Stimulated activated CD8-positive, alpha-beta memory T cell treated with anti-CD3 and anti-CD28 coated beads, Interleukin-12 subunit alpha, Interleukin-12 subunit beta, amount 100 ng/mL, for 1 hour (primary cell): Measurements from ENCODE around the gene LBP.
"Not testable (repeated sequence)": the region's sequence is repeated elsewhere in the genome, so short reads cannot be mapped to it uniquely, and the experiment has no call there.

Experiments used
- DNase-seq: peaks from one replicate; pipeline ENCODE4 v3.0.0-alpha.2; 2020; ENCODE audit warnings: low read depth

LBP gene, protein sequence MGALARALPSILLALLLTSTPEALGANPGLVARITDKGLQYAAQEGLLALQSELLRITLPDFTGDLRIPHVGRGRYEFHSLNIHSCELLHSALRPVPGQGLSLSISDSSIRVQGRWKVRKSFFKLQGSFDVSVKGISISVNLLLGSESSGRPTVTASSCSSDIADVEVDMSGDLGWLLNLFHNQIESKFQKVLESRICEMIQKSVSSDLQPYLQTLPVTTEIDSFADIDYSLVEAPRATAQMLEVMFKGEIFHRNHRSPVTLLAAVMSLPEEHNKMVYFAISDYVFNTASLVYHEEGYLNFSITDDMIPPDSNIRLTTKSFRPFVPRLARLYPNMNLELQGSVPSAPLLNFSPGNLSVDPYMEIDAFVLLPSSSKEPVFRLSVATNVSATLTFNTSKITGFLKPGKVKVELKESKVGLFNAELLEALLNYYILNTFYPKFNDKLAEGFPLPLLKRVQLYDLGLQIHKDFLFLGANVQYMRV

DNA sequence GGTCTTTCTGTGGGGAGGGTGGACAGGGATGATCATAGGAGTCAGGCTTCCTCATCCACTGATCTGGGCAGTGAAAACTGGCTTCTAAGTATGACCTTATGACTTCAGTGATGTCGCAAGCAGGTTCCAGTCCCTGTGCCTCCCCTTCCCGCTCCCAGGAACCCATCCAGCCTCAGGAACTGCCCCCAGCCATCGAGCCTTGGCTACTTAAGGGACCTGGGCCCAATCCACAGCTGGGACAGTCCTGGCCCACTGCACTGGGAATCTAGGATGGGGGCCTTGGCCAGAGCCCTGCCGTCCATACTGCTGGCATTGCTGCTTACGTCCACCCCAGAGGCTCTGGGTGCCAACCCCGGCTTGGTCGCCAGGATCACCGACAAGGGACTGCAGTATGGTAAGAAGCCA lies at the start of gene LBP:
TSS of gene LBP (plus strand) at position 236 of the 405 bp plus-strand sequence. CDS start at position 271, 35 bp downstream.
- no peak for DNase-seq

DNA sequence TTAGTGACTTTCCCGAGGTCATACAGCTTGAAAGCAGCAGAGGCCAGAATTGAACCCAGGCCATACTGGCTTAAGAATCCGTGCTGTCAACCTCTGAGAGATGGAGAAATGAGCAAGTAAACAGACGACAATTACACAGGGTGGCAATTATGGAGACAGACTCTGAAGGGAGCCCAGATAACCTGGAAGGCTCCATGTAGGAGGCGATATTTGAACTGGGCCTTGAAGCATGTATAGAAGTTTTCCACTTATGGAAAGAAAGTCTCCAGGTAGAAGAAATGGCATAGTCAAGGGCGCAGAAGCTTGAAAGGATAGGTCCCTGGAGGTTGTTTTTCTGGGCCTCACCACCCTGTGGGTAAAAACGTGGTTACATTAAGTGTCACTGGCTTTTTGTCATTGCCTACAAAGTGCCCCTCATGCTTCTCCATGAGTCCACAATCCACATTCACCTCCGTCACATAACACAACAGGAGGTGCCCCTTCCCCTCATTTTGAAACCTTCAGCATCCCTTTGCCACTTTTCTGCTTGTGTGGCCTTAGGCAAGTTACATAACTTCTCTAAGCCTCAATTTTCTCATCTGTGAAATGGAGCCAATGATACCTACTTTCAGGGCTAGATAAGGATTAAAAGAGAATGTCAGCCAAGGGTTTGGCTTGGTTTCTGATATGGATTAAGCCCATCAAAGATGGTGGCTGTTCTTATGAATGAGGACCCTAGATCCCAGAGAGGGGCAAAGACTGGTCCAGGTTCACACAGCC lies 48.2 kb upstream of the LBP start:
- DNase-seq: no peak

DNA sequence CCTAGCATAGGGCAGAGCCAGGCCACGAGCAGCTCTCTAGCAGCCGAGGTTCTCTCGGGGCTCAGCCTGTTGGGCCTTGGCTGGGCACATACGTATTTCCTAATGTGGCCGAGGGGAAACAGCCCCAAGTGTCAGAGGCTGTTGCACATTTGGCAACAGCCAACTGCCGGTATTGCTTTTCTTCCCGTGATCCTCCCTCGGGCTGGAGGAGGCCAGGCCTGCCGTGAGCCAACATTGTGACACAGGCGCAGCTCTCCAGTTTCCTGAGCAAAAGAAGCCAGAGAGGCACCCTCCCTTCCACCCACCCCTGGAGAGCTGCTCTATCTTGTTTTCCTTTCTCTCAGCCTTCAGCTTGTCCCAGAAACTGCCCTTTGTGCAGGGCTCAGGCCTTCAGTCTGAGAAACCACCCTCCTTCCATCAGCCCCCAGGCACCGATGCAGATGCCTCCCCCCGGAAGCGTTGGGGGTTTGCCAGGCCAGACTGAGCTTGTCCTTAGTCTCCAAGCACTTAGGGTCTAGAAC lies 47.5 kb upstream of the LBP start:
- no peak for DNase-seq

DNA sequence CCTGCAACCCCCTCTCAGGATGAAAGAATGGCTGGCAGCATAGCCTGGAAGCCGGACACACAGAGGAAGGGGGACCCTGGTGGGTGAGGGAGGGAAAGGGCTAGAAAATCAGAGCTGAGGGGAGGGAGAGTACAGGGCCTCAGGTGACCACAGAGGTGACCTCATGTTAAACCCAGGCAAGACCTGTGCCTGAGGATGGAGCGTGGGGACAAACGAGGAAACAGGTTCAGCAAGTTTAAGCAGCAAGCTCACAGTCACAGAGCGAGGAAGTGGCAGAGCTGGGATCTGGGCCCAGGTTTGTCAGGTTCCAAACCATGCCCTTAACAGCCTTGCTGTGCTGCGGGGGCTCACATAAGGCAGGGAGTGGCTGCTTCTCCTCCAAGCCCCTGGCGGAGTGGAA lies 46.3 kb upstream of the LBP start:
- no peak for DNase-seq

DNA sequence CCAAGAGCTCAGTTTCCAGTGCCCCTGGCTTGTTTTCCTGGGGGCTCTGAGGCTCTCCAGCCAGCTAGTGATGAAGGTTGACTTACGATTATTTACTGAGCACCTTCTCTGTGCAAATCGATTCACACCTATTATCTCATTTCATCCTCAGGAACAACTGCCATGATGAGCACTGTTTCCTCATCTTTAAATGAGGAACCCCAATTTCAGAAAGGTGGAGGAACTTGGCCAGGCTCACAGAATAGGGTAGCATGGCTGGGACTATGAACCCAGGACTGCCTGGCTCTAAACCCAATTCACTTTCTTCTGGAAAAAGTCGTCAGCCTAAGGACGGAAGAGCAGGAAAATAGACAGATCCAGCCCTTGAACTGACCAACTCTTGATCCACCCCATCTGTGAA lies 45.8 kb upstream of the LBP start:
- no peak for DNase-seq

DNA sequence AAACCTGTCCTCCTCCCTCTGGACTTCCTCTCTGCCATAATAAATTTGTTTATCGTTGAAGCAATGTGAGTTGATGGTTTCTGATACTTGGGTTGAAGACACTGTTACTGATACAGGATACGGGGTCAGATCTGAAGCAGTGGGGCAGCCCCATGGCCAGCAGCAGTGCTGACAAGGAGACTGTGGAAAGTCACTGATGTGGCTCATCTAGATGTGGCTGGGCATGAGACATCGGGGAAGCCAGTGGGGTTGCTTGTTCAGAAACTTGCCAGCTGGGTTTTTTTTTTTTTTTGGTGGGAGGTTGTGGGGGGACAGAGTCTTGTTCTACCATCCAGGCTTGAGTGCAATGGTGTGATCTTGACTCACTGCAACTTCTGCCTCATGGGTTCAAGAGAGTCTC lies 45.0 kb upstream of the LBP start:
- no peak for DNase-seq

DNA sequence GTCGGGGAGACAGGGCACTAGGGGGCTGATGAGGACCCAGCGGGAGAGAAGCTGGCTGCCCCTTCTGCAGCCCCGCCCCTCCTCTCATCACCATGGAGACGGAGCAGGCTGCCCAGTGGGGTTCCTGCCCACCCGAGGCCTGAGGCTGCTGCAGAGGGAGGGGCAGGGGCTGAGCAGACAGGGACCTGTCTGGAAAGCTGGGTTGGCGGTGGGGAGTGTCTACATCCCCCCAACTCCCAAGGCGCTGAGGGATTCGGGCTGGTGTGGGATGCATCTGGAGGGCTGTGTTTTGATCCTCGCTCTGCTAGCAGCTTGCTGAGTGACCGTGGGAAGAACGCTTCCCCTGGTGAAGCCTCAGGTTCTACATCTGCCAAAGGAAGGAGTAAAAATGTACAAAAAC lies 43.5 kb upstream of the LBP start:
- DNase-seq: no peak

DNA sequence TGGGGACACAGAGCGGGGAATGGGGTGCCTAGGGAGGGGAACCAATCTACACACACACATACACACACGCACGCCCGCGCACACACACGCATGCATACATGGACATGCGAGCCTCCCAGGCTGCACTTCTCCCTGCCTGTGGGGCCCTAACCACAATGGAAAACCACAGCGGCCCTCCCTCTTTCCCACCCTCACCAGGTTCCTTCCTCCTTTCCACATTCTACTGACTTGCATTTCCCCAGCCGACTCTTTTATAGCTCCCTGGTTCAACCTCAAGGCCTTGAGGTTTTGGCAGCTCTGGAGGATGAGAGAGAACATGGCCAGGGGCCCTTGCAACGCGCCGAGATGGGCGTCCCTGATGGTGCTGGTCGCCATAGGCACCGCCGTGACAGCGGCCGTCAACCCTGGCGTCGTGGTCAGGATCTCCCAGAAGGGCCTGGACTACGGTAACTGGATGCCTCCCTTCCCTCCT lies 42.3 kb upstream of the LBP start, which contains the start of gene BPI:
TSS of gene BPI (plus strand) at position 249 of the 472 bp plus-strand sequence. CDS start at position 317, 68 bp downstream.
- DNase-seq: no peak

DNA sequence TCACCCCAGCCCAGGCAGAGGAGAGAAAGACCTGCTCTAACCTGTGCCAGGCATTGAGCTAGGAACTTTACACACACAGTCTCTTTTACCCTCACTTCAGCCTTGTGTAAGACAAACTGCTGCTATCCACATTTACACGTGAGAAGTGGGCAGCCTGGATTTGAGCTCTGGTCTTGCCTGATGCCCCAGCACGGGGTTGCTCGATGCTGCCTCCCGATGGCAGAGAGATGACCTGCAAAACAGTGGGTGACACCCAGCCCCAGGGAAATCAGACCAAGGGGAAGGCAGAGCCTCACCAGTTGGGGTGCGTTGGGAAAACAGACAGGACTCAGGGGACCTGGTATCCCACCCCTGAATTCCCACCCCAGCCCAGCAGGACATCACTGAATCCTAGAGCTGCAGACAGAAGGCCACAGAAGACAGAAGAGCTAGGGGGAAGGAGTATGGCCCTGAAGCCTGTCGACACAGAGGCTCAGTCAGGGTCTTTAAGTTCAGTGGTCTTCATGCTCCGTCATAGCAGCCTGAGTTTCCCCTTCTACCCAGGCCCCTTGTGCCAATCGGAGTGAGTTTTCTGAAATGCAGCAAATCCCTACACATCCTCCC lies 41.3 kb upstream of the LBP start:
- no peak for DNase-seq

DNA sequence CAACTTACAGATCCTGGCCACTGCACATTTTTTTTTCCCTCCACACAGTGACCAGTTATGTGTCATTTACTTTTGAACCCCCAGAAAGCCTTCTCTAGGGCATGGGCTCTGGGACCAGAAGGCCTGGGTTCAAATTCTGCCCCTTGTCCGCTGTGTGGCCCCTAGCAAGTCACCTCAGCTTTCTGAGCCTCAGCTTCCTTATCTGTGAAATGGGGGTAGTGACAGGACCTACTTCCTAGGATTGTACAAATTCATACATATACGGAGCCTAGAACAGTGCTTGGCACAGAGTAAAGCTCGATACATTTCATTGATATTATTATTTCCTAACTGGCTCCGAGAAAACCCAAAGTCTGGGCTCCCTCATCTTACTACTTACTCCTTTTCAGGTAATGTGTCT lies 40.7 kb upstream of the LBP start:
- DNase-seq: no peak

DNA sequence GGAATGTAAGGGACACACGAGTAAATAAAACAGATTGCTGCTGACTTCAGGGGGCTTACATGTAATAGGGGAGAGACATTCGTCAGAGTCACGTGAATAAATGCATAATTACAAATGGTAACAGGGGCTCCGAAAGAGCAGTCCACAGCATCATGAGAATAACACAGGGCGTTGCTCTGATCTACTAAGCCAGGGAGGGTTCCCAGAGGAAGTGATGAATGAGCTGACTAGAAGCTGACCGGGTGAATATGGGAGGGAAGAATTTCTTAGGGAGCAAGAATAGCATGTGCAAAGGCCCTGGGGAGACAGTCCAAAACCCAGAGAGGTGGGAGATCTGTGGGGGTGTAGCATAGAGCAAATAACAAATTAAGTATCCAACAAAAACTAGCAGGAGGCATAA lies 39.9 kb upstream of the LBP start:
- no peak for DNase-seq

DNA sequence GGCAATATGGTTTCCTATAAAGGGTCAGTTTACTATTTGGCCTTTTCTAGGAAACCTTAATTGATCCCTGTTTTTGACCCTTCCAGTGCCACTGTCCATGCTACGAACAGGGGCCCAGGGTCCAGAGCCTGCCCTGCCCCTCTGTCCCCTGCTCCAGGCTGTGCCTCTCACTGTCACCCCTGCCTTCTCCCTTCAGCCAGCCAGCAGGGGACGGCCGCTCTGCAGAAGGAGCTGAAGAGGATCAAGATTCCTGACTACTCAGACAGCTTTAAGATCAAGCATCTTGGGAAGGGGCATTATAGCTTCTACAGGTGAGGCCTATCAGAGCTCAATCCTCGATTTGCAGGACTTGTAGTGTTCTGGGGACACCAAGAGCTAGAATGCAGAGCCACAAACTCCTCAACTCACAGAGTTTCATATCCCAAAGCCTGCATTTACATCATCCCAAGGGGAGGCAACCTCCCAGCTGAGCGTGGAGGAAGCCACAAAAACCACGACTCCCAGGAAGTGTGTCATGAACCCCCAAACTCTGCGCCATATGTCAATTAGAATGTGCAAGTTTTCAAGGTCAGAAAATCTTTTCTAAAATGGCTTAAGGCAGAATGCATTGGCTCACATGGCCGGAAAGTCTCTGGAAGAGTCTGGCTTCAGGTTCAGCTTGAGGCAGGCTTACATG lies 38.8 kb upstream of the LBP start:
- DNase-seq: no peak

DNA sequence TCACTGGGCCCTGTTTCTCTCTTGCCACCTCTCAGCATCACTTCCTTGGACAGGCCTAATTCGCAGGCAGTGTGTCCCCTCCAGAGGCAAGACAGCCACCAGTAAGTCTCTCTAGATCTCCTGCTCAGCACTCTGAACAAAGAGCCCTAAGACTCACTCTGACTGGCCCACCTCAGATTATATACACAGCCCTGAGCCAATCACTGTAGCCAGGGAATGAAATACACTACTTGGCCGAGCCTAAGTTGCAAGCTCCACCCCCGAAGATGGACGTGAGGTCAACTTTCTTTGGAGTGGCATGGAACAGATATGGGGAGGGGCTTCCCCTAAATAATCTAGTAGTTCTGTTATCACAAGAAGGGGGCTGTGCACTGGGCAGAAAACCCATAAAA lies 38.2 kb upstream of the LBP start:
- no peak for DNase-seq

DNA sequence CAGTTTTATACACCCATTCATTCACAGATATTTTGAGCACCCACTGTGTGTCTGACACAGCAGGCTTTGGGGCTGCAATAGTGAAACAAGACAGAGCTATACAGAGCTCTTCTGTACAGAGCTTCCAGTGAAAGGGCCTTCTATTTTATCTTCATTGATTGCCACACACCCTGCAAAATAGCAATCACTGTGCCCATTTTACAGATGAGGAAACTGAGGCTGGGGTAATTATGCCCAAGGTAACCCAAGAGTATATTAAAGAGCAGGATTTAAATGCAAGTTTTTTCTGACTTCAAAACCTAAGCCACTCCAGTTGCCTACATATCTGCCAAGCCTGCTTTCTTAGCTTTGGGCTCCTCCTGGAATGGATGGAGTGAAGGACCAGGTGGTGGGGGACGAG lies 37.8 kb upstream of the LBP start:
- no peak for DNase-seq

DNA sequence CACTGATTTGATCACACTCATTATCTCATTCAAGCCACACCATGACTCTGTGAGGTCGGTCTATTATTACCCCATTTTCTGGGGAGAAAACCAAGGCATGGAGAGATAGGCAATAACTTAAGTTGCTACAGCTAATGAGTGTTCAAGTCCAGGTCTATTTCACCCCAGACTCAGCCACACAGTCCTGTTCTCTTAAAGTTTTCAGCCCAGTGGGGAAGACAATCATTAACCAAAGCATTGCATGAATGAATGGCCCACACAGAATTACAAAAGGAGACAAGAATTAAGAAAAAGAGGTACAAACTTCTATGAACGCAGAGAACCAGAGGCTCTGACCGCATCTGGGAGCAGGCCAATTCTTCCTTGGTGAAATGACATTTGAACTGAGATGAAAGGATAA lies 35.2 kb upstream of the LBP start:
- no peak for DNase-seq

DNA sequence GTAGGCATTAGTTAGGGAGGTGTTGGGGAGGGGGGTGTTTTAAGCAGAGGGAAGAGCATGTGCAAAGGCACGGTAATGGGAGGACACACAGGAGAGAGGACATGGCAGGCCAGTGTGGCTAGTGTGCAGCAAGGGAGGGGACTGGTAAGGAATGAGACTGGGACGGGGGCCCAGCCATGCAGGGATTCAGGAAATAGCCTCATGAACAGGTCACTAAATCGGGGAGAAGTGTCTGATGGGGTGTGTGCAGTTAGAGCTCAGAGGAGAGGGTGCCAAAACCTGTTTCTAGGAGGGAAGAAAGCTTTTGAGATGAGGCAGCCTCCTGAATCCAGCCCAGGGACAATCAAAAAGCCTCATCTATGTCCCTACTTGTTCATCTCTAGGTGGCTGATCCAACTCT lies 34.8 kb upstream of the LBP start:
- no peak for DNase-seq

DNA sequence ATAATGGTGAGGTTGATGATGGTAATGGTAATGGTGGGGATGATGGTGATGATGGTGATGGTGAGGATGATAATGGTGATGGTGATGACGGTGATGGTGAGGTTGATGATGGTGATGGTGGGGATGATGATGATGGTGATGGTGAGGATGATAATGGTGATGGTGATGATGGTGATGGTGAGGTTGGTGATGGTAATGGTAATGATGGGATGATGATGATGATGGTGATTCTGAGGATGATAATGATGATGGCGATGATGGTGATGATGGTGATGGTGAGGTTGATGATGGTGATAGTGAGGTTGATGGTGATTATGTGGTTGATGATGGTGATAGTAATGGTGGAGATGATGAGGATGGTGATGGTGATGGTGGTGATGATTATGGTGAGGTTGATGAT lies 32.6 kb upstream of the LBP start:
- no peak for DNase-seq

DNA sequence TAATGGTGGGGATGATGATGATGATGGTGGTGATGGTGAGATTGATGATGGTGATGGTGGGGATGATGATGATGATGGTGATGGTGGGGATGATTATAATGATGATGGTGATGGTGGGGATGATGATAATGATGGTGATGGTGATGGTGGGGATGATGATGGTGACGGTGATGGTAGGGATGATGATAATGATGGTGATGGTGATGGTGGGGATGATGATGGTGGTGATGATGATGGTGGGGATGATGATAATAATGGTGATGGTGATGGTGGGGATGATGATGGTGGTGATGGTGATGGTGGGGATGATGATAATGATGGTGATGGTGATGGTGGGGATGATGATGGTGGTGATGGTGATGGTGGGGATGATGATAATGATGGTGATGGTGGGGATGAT lies 31.9 kb upstream of the LBP start:
- not testable (repeated sequence) for DNase-seq

DNA sequence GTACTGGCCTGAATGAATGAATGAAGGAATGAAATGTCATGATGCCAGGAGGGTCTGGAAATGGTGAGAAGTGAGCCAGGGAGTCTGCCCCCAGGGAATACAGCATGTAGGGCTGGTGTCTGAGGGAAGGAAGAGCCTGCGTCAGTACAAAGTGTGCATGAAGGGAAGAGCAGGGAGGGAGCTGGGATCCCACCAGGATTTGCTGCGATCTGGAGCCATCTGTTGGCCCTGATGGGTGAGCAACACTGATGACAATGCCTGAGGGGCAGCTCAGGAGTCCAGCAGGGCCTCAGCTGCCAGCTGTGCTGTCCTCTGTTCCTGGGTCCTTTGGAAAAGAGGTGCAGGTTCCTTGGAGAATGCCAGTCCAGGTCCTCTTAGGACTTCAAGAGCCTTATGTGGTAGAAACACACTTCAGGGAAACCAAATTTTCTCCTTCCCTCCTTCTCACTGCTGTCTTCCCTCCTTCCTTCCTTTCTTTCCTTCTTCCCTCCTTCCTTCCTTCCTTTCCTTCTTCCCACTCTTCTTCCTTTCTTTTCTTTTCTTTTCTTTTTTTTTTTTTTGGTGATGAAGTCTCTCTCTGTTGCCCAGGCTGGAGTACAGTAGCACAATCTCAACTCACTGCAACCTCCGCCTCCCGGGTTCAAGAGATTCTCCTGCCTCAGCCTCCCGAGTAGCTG lies 30.9 kb upstream of the LBP start:
- no peak for DNase-seq

DNA sequence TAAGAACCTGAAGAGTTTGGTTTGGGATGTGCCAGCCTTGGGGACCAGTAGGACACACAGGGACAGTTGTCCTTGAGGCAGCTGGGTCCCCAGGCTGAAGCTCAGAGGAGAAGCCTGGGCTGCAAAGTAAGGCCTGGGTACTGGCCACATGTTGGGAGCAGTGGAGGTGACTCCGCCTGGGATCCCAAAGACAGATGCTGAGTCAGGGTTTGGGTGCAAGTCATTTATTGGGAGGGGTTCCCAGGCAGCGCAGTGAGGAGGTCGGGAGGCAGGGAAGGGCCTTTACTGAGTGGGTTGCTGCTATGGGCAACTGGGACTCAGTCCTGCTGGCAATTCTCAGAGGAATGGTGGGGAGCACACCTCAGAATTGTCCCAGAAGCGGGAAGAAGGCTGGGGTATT lies 29.9 kb upstream of the LBP start:
- no peak for DNase-seq

DNA sequence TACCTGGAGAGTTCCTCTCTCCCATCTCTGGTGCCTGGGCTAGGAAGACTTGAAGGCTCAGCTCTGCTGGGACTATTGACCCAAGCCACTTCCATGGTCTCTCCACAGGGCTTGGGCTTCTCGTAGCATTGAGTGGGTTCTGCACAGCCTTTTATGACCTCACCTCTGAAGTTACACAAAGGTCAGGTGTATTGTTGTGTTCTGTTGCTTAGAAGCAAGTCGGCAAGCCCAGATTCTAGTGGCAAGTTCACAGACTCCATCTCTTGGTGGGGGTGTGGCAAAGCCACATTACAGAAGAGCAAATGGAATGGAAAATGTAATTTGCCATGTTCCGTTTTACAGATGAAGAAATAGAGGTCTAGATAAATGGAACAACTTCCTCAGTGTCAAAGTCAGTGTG lies 28.9 kb upstream of the LBP start:
- DNase-seq: no peak
